Gastrocnemius medialis (tissue), 4 donors: ENCODE measurements around the gene KLHDC9.

Experiments
- POLR2A ChIP-seq, 2 donors: fragments of 450-650 bp; IDR thresholded peaks; one replicate each; pipeline ENCODE4 v1.6.1; 2017; ENCODE audit warnings: antibody characterized with exemption in 2 of 2, mild to moderate bottlenecking in 2 of 2, moderate library complexity in 2 of 2
- TF ChIP-seq, protein P1 (sequence below), 5 experiments: fragments of 450-650 bp in 3 of 5; fragments of 200-600 bp in 2 of 5; sonication (generic) in 2 of 5; IDR thresholded peaks in 4 of 5; conservative IDR thresholded peaks in 1 of 5; 1 replicate in 4 of 5; 2 replicates in 1 of 5; pipeline ENCODE4 v1.5.1; 2016 to 2019; ENCODE audit warnings: antibody characterized with exemption in 5 of 5, mild to moderate bottlenecking in 3 of 5, moderate library complexity in 3 of 5

GRCh38 chr1:161137881-161138280, 39.7 kb downstream of the KLHDC9 start:
- TF ChIP-seq, protein P1, sequence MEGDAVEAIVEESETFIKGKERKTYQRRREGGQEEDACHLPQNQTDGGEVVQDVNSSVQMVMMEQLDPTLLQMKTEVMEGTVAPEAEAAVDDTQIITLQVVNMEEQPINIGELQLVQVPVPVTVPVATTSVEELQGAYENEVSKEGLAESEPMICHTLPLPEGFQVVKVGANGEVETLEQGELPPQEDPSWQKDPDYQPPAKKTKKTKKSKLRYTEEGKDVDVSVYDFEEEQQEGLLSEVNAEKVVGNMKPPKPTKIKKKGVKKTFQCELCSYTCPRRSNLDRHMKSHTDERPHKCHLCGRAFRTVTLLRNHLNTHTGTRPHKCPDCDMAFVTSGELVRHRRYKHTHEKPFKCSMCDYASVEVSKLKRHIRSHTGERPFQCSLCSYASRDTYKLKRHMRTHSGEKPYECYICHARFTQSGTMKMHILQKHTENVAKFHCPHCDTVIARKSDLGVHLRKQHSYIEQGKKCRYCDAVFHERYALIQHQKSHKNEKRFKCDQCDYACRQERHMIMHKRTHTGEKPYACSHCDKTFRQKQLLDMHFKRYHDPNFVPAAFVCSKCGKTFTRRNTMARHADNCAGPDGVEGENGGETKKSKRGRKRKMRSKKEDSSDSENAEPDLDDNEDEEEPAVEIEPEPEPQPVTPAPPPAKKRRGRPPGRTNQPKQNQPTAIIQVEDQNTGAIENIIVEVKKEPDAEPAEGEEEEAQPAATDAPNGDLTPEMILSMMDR (IDR thresholded peaks at IDR 0.05 in 4 of 5, conservative IDR thresholded peaks at IDR 0.05 in 1 of 5), result no peak
- no peak for TF ChIP-seq POLR2A (IDR thresholded peaks at IDR 0.05)
